ENCODE results near the gene SOX6. TPM values are rescaled to one million over a fixed set of nuclear protein-coding genes. Genes with fewer than 3 reads are reported as not detected.
A peak's percentile ranks its signal among the peaks of the same experiment; 100 is the strongest.
"Not testable (repeated sequence)": the region's sequence is repeated elsewhere in the genome, so short reads cannot be mapped to it uniquely, and the experiment has no call there.

Gene SOX6
- polyA plus RNA-seq, 3 donors = 19.5 to 22.4 (median 20.9) TPM

GRCh38 chr11:16078936-16079335 is 277.4 kb downstream of the SOX6 start:
- DNase-seq (ENCODE audit: low read depth in 3 of 3, low spot score in 2 of 3) = no peak

- no peak for DNase-seq (ENCODE audit: low read depth in 3 of 3, low spot score in 2 of 3)
These were observed 285.8 kb downstream of the SOX6 start for GRCh38 chr11:16070573-16070972.

- not testable (repeated sequence) for DNase-seq (ENCODE audit: low read depth in 3 of 3, low spot score in 2 of 3)
These were observed 289.1 kb downstream of the SOX6 start for GRCh38 chr11:16067268-16067667.

- DNase-seq (ENCODE audit: low read depth in 3 of 3, low spot score in 2 of 3) = no peak
These were observed 297.0 kb downstream of the SOX6 start for GRCh38 chr11:16059332-16059731.

- peak in 1 of 3 donors; percentile 8 for DNase-seq (ENCODE audit: low read depth in 3 of 3, low spot score in 2 of 3)
These were observed 297.7 kb downstream of the SOX6 start for GRCh38 chr11:16058671-16059070.

- DNase-seq (ENCODE audit: low read depth in 3 of 3, low spot score in 2 of 3) = no peak
These were observed 303.6 kb downstream of the SOX6 start for GRCh38 chr11:16052750-16053149.

GRCh38 chr11:16049611-16050010 is 306.7 kb downstream of the SOX6 start:
- no peak for DNase-seq (ENCODE audit: low read depth in 3 of 3, low spot score in 2 of 3)

- DNase-seq (ENCODE audit: low read depth in 3 of 3, low spot score in 2 of 3) = no peak
These were observed 309.3 kb downstream of the SOX6 start for GRCh38 chr11:16047073-16047472.

GRCh38 chr11:16043617-16044016 is 312.7 kb downstream of the SOX6 start:
- no peak for DNase-seq (ENCODE audit: low read depth in 3 of 3, low spot score in 2 of 3)

- no peak for DNase-seq (ENCODE audit: low read depth in 3 of 3, low spot score in 2 of 3)
These were observed 315.1 kb downstream of the SOX6 start for GRCh38 chr11:16041207-16041606.

- no peak for DNase-seq (ENCODE audit: low read depth in 3 of 3, low spot score in 2 of 3)
These were observed 316.2 kb downstream of the SOX6 start for GRCh38 chr11:16040151-16040550.

- DNase-seq (ENCODE audit: low read depth in 3 of 3, low spot score in 2 of 3) = no peak
These were observed 319.2 kb downstream of the SOX6 start for GRCh38 chr11:16037179-16037578.

- no peak for DNase-seq (ENCODE audit: low read depth in 3 of 3, low spot score in 2 of 3)
These were observed 320.1 kb downstream of the SOX6 start for GRCh38 chr11:16036218-16036617.

GRCh38 chr11:16034074-16034473 is 322.3 kb downstream of the SOX6 start:
- DNase-seq (ENCODE audit: low read depth in 3 of 3, low spot score in 2 of 3) = no peak

GRCh38 chr11:16032974-16033373 is 323.4 kb downstream of the SOX6 start:
- no peak for DNase-seq (ENCODE audit: low read depth in 3 of 3, low spot score in 2 of 3)

- DNase-seq (ENCODE audit: low read depth in 3 of 3, low spot score in 2 of 3) = no peak
These were observed 325.1 kb downstream of the SOX6 start for GRCh38 chr11:16031210-16031609.

- no peak for DNase-seq (ENCODE audit: low read depth in 3 of 3, low spot score in 2 of 3)
These were observed 325.7 kb downstream of the SOX6 start for GRCh38 chr11:16030664-16031063.

- not testable (repeated sequence) for DNase-seq (ENCODE audit: low read depth in 3 of 3, low spot score in 2 of 3)
These were observed 327.2 kb downstream of the SOX6 start for GRCh38 chr11:16029151-16029550.

- no peak for DNase-seq (ENCODE audit: low read depth in 3 of 3, low spot score in 2 of 3)
These were observed 327.9 kb downstream of the SOX6 start for GRCh38 chr11:16028419-16028818.

- DNase-seq (ENCODE audit: low read depth in 3 of 3, low spot score in 2 of 3) = no peak
These were observed 328.7 kb downstream of the SOX6 start for GRCh38 chr11:16027621-16028020.

GRCh38 chr11:16026849-16027248 is 329.5 kb downstream of the SOX6 start:
- DNase-seq (ENCODE audit: low read depth in 3 of 3, low spot score in 2 of 3) = no peak

GRCh38 chr11:16018931-16019330 is 337.4 kb downstream of the SOX6 start:
- no peak for DNase-seq (ENCODE audit: low read depth in 3 of 3, low spot score in 2 of 3)

GRCh38 chr11:16016468-16016829 is 339.9 kb downstream of the SOX6 start:
- DNase-seq (ENCODE audit: low read depth in 3 of 3, low spot score in 2 of 3) = no peak
